Fibroblast of lung (primary cell): ENCODE data around the gene BCL2L13.

Experiments used
- CTCF ChIP-seq, 2 donors: IDR thresholded peaks in 1 of 2; conservative IDR thresholded peaks in 1 of 2; 1 replicate in 1 of 2; 2 replicates in 1 of 2; pipeline ENCODE4 v1.5.1; 2011 to 2012; ENCODE audit warnings: low read length in 2 of 2, control low read depth in 1 of 2, inconsistent platforms in 1 of 2, low read depth in 1 of 2, mild to moderate bottlenecking in 1 of 2
- EZH2 ChIP-seq: IDR thresholded peaks from 2 replicates; pipeline ENCODE4 v1.5.1; 2012; ENCODE audit warnings: low read length, control low read depth, mild to moderate bottlenecking; ENCODE audit errors: missing control alignments

DNA sequence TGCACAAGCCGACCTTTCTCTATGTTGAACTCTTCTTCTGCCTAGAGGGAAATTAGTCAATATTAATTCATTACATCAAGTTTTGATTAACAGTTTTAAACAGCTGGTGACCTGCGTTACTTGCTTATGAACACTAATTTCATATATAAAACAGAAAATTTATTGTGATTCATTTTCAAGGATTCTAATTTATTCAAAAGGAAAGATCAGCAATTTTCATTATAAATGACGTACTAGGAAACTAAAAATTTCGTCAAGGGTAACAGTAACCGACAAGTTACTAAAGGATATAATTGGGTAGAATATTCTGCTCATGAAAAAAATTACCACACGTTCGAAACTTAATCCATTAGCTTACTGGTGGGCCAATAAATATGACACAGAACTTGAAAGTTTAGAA is 25.3 kb upstream of the BCL2L13 start:
- no peak for TF ChIP-seq CTCF (conservative IDR thresholded peaks at IDR 0.05 in 1 of 2, IDR thresholded peaks at IDR 0.05 in 1 of 2; ENCODE audit: low read depth in 1 of 2, low read length in 2 of 2)
- no peak for TF ChIP-seq EZH2
